ENCODE results near the gene PATJ.

PATJ gene

DNA sequence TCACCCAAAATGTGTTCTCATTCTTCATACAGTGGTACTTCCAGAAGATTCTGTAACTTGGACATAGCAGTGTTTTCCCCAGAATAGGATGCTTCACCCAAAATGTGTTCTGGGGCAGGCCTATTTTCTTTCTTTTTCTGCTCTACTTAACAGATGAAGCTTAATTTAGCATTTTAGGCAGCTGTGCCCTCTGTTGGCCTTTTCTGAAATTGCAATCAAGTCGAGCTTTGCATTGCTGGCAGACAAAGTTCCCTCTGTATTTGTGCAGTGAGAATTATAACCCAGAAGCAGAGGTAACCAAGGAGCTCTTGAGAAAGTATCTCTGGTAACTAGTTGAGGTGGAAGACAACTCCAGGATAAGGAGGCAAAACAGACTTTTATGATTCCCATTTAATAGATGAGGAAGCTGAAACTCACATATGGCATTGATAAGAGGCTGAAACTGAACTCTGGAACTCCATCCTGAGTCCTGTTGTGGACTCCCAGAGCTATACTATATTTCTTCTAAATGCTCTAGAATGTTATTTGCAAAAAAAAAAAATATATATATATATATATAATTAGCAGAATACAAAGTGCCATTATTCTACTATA lies 402.1 kb downstream of the PATJ start:
- ATAC-seq = peak; percentile 87
- TF ChIP-seq OSR1 (CRISPR knock-in tag; IDR thresholded peaks at IDR 0.05) (no peak), ZFP3 (CRISPR knock-in tag; IDR thresholded peaks at IDR 0.05) (no peak), CSDC2 (CRISPR knock-in tag; IDR thresholded peaks at IDR 0.05) (no peak), ZNF565 (CRISPR knock-in tag; conservative IDR thresholded peaks at IDR 0.05; ENCODE audit: low read depth) (no peak), ZNF70 (CRISPR knock-in tag; IDR thresholded peaks at IDR 0.05) (no peak)
- TF ChIP-seq, protein P1, sequence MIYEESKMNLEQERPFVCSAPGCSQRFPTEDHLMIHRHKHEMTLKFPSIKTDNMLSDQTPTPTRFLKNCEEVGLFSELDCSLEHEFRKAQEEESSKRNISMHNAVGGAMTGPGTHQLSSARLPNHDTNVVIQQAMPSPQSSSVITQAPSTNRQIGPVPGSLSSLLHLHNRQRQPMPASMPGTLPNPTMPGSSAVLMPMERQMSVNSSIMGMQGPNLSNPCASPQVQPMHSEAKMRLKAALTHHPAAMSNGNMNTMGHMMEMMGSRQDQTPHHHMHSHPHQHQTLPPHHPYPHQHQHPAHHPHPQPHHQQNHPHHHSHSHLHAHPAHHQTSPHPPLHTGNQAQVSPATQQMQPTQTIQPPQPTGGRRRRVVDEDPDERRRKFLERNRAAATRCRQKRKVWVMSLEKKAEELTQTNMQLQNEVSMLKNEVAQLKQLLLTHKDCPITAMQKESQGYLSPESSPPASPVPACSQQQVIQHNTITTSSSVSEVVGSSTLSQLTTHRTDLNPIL (CRISPR knock-in tag; IDR thresholded peaks at IDR 0.05; ENCODE audit: low read depth) = no peak
- TF ChIP-seq, protein P2, sequence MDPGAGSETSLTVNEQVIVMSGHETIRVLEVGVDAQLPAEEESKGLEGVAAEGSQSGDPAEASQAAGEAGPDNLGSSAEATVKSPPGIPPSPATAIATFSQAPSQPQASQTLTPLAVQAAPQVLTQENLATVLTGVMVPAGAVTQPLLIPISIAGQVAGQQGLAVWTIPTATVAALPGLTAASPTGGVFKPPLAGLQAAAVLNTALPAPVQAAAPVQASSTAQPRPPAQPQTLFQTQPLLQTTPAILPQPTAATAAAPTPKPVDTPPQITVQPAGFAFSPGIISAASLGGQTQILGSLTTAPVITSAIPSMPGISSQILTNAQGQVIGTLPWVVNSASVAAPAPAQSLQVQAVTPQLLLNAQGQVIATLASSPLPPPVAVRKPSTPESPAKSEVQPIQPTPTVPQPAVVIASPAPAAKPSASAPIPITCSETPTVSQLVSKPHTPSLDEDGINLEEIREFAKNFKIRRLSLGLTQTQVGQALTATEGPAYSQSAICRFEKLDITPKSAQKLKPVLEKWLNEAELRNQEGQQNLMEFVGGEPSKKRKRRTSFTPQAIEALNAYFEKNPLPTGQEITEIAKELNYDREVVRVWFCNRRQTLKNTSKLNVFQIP (CRISPR knock-in tag; IDR thresholded peaks at IDR 0.05; ENCODE audit: borderline replicate concordance, low read depth) = no peak

DNA sequence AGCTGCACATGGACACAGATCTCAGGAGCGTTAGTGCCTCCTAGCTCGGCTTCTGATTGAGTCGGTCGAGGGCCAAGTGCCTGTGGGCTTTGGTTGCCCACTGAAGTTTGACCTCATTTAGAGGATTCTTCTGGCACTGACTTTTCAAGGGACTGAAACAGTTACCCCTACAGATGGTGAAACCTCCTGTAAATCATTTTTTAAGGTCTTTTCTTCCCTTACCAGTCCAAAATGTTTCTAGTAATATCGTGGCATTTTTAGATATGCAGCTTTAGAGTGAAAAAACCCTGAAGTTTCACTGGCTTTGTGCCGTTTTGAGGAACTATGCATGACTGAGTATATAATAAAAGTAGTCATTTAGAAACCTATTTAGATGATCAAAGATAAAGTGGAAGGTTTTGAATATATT lies 417.7 kb downstream of the PATJ start:
- ATAC-seq = no peak
- TF ChIP-seq ZFP3 (CRISPR knock-in tag; IDR thresholded peaks at IDR 0.05) (no peak), GLIS3 (CRISPR knock-in tag; IDR thresholded peaks at IDR 0.05) (no peak), ZNF70 (CRISPR knock-in tag; IDR thresholded peaks at IDR 0.05) (no peak), ISL1 (CRISPR knock-in tag; IDR thresholded peaks at IDR 0.05) (no peak), ARNTL (CRISPR knock-in tag; IDR thresholded peaks at IDR 0.05; ENCODE audit: borderline replicate concordance, low read depth) (no peak), BACH2 (CRISPR knock-in tag; IDR thresholded peaks at IDR 0.05; ENCODE audit: borderline replicate concordance) (no peak), PPARA (CRISPR knock-in tag; IDR thresholded peaks at IDR 0.05; ENCODE audit: borderline replicate concordance) (no peak), TOX (CRISPR knock-in tag; IDR thresholded peaks at IDR 0.05; ENCODE audit: borderline replicate concordance) (no peak), CSDC2 (CRISPR knock-in tag; IDR thresholded peaks at IDR 0.05) (no peak), OSR1 (CRISPR knock-in tag; IDR thresholded peaks at IDR 0.05) (no peak)
- TF ChIP-seq, protein P3, sequence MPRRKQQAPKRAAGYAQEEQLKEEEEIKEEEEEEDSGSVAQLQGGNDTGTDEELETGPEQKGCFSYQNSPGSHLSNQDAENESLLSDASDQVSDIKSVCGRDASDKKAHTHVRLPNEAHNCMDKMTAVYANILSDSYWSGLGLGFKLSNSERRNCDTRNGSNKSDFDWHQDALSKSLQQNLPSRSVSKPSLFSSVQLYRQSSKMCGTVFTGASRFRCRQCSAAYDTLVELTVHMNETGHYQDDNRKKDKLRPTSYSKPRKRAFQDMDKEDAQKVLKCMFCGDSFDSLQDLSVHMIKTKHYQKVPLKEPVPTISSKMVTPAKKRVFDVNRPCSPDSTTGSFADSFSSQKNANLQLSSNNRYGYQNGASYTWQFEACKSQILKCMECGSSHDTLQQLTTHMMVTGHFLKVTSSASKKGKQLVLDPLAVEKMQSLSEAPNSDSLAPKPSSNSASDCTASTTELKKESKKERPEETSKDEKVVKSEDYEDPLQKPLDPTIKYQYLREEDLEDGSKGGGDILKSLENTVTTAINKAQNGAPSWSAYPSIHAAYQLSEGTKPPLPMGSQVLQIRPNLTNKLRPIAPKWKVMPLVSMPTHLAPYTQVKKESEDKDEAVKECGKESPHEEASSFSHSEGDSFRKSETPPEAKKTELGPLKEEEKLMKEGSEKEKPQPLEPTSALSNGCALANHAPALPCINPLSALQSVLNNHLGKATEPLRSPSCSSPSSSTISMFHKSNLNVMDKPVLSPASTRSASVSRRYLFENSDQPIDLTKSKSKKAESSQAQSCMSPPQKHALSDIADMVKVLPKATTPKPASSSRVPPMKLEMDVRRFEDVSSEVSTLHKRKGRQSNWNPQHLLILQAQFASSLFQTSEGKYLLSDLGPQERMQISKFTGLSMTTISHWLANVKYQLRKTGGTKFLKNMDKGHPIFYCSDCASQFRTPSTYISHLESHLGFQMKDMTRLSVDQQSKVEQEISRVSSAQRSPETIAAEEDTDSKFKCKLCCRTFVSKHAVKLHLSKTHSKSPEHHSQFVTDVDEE (CRISPR knock-in tag; IDR thresholded peaks at IDR 0.05) = no peak
- TF ChIP-seq, protein P4, sequence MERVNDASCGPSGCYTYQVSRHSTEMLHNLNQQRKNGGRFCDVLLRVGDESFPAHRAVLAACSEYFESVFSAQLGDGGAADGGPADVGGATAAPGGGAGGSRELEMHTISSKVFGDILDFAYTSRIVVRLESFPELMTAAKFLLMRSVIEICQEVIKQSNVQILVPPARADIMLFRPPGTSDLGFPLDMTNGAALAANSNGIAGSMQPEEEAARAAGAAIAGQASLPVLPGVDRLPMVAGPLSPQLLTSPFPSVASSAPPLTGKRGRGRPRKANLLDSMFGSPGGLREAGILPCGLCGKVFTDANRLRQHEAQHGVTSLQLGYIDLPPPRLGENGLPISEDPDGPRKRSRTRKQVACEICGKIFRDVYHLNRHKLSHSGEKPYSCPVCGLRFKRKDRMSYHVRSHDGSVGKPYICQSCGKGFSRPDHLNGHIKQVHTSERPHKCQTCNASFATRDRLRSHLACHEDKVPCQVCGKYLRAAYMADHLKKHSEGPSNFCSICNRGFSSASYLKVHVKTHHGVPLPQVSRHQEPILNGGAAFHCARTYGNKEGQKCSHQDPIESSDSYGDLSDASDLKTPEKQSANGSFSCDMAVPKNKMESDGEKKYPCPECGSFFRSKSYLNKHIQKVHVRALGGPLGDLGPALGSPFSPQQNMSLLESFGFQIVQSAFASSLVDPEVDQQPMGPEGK (CRISPR knock-in tag; IDR thresholded peaks at IDR 0.05; ENCODE audit: borderline replicate concordance) = no peak
- TF ChIP-seq, protein P1 (CRISPR knock-in tag; IDR thresholded peaks at IDR 0.05; ENCODE audit: low read depth) = no peak
- TF ChIP-seq, protein P5, sequence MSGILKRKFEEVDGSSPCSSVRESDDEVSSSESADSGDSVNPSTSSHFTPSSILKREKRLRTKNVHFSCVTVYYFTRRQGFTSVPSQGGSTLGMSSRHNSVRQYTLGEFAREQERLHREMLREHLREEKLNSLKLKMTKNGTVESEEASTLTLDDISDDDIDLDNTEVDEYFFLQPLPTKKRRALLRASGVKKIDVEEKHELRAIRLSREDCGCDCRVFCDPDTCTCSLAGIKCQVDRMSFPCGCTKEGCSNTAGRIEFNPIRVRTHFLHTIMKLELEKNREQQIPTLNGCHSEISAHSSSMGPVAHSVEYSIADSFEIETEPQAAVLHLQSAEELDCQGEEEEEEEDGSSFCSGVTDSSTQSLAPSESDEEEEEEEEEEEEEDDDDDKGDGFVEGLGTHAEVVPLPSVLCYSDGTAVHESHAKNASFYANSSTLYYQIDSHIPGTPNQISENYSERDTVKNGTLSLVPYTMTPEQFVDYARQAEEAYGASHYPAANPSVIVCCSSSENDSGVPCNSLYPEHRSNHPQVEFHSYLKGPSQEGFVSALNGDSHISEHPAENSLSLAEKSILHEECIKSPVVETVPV (CRISPR knock-in tag; IDR thresholded peaks at IDR 0.05) = no peak

DNA sequence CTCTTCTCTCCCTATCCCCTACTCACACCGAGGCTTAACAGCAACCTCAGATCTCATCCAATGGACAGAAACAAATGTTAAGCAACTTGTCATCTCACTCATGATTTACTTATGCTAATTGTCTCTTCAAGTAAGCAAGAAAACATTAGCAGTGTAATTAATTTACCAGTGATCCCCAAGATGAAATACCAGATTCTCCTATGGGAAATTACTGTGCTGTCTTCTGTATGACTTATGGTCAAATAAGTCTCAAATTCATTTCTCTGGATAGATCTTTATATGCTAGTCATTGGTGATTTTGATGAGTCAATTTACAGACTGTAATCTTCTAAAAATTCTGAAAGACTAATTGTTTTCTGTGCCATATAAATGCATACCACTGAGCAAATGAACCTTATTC lies 419.4 kb downstream of the PATJ start:
- ATAC-seq = no peak
- TF ChIP-seq, protein P1 (CRISPR knock-in tag; IDR thresholded peaks at IDR 0.05; ENCODE audit: low read depth) = no peak
- TF ChIP-seq OSR1 (CRISPR knock-in tag; IDR thresholded peaks at IDR 0.05) (no peak), ARNTL (CRISPR knock-in tag; IDR thresholded peaks at IDR 0.05; ENCODE audit: borderline replicate concordance, low read depth) (no peak), ZFP30 (CRISPR knock-in tag; IDR thresholded peaks at IDR 0.05) (no peak), ISL1 (CRISPR knock-in tag; IDR thresholded peaks at IDR 0.05) (no peak), ZC3H10 (CRISPR knock-in tag; IDR thresholded peaks at IDR 0.05) (no peak), TCF4 (CRISPR knock-in tag; IDR thresholded peaks at IDR 0.05; ENCODE audit: borderline replicate concordance) (no peak)
- TF ChIP-seq, protein P5 (CRISPR knock-in tag; IDR thresholded peaks at IDR 0.05) = no peak
- TF ChIP-seq, protein P3 (CRISPR knock-in tag; IDR thresholded peaks at IDR 0.05) = no peak
